ENCODE measurements around the gene INF2. TPM values are rescaled to one million over a fixed set of nuclear protein-coding genes. Genes with fewer than 3 reads are reported as not detected.

INF2 gene
- total and polyA plus RNA-seq, 9 of the 15 experiments (the other 6 are each of a cell fraction or from before 2014, with no cell fraction given): 0.56 to 31.3 (median 7.8) TPM

GRCh38 chr14:104685998-104686610 is 3.3 kb upstream of the INF2 start:
- 40% methylated on average over 2 of the region's 2 CpGs for WGBS (ENCODE audit: insufficient coverage, low coverage, missing lambda C conversion rate)
- no peak overlapping the region for H3K27ac ChIP-seq (ENCODE audit: extremely low read depth, low read depth, low read length)
- H3K27me3 ChIP-seq (ENCODE audit: control insufficient read depth in 2 of 2, insufficient read depth in 2 of 2, low read length in 2 of 2): no peaks in the 10 kb centered on the region
- H3K9me3 ChIP-seq (replicated peaks; ENCODE audit: control insufficient read depth, insufficient read depth, low read depth, low read length): no peaks in the 10 kb centered on the region
- no peaks in the 10 kb centered on the region; the same call in 1 of the 2 replicates for H4K20me1 ChIP-seq (replicated peaks; ENCODE audit: control insufficient read depth, insufficient read depth, low read length)
- ATAC-seq: no peak
- no peak for TF ChIP-seq STAT6 (CRISPR knock-in tag; IDR thresholded peaks at IDR 0.05)
- no peak for TF ChIP-seq PML (IDR thresholded peaks at IDR 0.05; ENCODE audit: low read length)
- 0 out of 2 replicates have a peak, but pooled peaks have one; percentile 12 for TF ChIP-seq EGR1 (conservative IDR thresholded peaks at IDR 0.05)
- TF ChIP-seq HDAC8 (tag; IDR thresholded peaks at IDR 0.05): no peak
- TF ChIP-seq USF2 (CRISPR knock-in tag; IDR thresholded peaks at IDR 0.05): no peak
- no peak for TF ChIP-seq ARID2 (IDR thresholded peaks at IDR 0.05)
- no peak for TF ChIP-seq POLR2B (IDR thresholded peaks at IDR 0.05; ENCODE audit: low read depth, partially characterized antibody)
- H3K36me3 ChIP-seq (ENCODE audit: control insufficient read depth, insufficient read depth, low read length): peaks cover 5% of the 10 kb centered on the region; the same call in 1 of the 3 replicates
- intact Hi-C loops (cut with micrococcal nuclease): no loop called here
- H2AFZ ChIP-seq (ENCODE audit: low read depth, low read length): no peak overlapping the region
- H3K9ac ChIP-seq (ENCODE audit: insufficient read depth in 1 of 2, low read depth in 2 of 2, low read length in 2 of 2): no peak overlapping the region
- FAIRE-seq: no peak
- in situ Hi-C loops (cut with MboI): no loop called here
- ChIA-PET POLR2A (no interaction called here), CTCF (ENCODE audit: low intra/inter-chr PET ratio) (no interaction called here)
- H3K4me1 ChIP-seq (replicated peaks in 1 of 2; ENCODE audit: control insufficient read depth in 2 of 2, insufficient read depth in 2 of 2, low read length in 2 of 2): peaks cover 8 to 57% of the 10 kb centered on the region in 2 experiments; a peak in 4 of 5 replicates
- no peak for DNase-seq (ENCODE audit: extremely low read depth in 1 of 4, low spot score in 3 of 4)
- BruUV-seq (replicated peaks): no TSS peak
- no peaks in the 10 kb centered on the region for H3K9me1 ChIP-seq (ENCODE audit: control insufficient read depth, insufficient read depth, low read length)
- no peak overlapping the region for H3K4me2 ChIP-seq (ENCODE audit: insufficient read depth, low read length)
- H3K79me2 ChIP-seq (ENCODE audit: control insufficient read depth, insufficient read depth, low read length): peaks cover 14% of the 10 kb centered on the region
- H3K4me3 ChIP-seq: no peak overlapping the region

Data from K562 (cell line).